ENCODE results near the gene DPYD.
"Not testable (repeated sequence)": the region's sequence is repeated elsewhere in the genome, so short reads cannot be mapped to it uniquely, and the experiment has no call there.

DPYD gene

DNA sequence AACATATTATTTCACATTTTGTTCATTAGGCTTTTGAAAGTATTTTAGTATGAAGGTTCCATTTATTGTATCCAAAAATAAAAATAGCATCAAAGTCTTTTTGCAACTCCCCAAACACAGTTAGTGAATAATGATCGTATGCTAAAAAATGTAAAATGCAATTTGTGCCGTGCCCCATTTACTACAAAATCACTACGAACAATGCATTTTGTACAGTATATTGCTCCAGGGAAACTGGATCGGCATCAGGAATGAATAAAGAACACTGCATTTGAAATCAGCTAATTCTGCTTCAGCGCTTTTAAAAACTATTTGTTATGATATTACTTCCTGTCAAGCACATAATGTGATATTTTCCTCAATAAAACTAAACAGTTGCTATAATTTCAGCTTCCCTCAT lies 547.8 kb downstream of the DPYD start:
- DNase-seq (ENCODE audit: low spot score), result no peak

DNA sequence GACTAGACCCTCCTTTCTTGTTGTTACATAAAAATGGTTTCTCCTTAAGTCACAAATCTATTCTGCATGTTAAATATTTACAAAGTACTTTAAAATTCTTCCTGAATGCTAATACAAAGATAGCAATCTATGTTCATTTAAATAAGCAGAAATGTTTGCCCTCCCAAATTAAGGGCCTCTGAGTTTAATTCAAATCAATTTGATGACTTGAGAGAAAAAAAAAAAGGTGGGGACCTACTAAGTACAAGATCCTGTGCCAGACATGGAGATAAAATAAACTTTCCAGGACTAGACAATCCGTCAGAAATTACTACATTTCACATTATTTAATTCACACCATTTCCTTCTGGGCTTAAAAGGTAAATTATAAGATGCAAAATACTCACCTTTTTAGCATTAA lies 548.3 kb downstream of the DPYD start:
- no peak for DNase-seq (ENCODE audit: low spot score)

DNA sequence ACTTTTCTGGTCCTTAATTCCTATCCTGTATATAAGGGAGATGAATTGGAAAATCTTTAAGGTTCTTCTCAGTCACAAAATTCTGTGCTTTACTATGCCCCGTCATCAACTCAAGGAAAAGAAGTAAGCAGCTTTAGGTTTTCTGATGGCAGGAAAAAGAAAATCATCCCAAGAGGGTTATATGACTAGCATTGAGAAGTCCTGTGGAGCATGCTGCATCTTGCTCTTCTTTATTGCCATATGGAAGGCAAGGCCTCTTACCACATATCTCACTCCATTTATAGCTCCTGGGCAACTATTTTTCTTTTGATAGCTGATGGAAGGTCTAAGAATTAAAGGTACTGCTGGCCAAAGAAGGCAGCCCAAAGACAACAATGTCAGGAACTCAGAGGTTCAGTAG lies 552.5 kb downstream of the DPYD start:
- DNase-seq (ENCODE audit: low spot score), result no peak

DNA sequence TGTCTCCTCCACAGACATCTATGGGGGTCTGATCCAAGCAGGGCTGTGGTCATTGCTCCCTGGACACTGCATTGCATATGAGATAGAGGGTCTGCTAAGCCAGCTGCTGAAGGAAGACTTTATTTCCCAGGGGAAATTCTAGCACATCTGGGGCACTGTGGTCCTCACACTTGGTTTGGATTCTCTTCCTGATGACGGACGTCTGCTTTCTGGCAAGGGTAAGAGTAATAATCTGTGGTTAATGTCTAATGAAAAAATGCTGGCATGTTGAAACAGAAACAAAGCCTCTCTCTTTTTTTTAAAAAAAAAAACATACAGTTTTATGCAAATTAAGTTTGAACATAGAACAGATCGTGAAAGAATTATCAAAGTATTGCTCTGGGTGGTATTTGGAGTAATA lies 553.9 kb downstream of the DPYD start:
- DNase-seq (ENCODE audit: low spot score), result no peak

DNA sequence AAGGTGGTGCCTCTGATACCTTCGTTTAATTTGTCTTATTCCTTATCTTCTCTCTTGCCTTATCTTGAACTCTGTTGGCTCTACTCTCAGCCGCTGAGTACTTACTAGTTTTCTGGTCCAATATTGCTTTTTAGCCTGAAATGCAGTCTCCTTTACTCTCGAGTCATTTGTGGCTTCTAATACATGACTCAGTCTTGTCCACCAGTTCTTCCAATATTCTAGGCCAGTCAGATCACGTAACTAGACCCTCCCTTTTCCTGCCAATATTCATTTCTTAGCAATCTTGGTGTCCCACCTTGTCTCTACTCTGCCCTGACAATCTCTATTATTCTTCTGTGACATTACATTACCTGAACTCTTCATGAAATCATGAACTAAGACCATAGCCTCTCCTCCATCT lies 555.8 kb downstream of the DPYD start:
- DNase-seq (ENCODE audit: low spot score), result no peak

DNA sequence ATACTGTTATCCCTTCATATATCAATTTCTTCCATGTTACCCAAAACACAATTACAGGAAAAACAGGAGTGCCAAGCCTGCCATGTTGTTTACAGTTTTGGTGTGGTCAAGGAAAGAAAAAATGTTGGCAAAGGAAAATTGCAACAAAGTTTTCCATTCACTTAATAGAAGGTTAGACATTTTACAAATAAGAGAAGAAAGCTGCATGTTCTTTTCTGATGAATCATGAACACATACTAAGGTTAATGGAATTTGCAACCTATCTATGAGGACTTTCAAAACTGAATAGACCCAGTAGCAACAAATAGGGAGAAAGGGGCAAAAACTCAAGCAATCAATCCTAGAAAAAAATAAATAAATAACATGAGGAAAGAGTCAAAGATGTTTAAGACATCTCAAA lies 556.7 kb downstream of the DPYD start:
- no peak for DNase-seq (ENCODE audit: low spot score)

DNA sequence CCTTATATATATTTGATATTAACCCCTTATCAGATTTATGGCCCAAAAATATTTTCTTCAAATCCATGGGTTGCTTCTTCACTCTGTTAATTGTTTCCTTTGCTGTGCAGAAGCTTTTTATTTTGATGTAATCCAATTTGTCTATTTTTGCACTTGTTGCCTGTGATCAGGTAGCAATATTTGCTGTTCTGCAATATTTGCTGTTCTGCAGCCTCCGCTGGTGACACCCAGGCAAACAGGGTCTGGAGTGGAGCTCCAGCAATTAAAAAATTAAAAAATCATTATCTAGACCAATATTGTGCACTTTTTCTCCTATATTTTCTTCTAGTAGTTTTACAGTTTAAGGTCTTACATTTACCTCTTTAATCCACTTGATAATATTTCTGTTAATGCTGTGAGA lies 564.5 kb downstream of the DPYD start:
- no peak for DNase-seq (ENCODE audit: low spot score)

DNA sequence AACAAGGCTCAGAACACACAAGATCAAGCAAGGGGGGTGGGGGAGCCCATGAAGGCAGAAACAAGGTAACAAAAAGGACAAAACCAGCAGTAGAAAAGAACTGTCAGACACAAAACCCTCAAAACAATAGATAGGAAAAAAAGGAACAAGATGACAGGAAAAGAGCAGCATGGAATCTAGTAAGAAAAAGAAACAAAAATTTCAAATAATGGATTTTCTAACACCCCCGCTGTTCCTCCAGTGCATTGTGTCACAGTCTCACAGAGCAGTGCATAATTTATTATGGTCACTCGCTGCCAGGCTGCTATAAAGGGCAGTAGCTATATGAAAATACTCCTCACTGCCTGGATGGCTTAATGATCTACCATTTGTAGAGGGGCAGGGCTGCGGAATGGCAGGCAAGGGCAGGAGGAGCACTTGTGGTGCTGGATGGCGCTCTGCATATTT lies 567.9 kb downstream of the DPYD start:
- DNase-seq (ENCODE audit: low spot score), result no peak

DNA sequence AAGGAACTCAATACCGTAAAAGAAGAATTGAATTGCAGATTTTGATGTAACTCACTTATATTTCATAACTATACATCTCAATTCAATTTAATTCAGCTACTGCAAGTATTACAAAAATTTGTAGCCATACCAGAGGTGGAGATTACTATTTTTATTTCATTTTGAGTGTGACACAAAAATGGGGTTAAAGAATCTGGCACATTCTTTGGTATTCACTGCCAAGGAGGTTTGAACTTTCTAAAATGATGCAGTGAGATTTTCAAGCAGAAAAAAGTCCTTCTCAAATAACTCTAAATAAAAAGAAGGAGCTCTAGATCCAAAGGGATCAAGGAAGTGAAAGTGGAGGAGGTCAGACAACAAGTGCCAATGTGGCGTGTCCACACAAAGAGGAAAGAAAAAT lies 569.0 kb downstream of the DPYD start:
- no peak for DNase-seq (ENCODE audit: low spot score)

DNA sequence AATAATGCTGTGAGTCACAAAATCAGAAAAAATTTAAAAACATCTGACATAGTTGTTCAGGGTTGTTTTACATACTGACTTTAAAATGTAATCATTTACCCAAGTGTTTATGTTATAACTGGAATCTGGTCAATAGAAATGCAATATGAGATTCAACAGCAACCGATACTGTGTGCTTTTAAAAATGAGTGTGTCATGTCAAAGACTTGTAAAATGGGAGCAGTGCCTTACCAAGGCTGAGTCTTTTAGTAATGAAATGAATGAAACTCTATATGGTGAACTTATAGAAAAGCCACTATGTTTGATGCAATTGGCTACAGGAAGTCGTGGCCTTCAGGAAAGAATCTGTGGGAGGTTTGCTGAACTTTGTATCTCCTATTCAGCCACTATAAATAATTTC lies 570.2 kb downstream of the DPYD start:
- no peak for DNase-seq (ENCODE audit: low spot score)

DNA sequence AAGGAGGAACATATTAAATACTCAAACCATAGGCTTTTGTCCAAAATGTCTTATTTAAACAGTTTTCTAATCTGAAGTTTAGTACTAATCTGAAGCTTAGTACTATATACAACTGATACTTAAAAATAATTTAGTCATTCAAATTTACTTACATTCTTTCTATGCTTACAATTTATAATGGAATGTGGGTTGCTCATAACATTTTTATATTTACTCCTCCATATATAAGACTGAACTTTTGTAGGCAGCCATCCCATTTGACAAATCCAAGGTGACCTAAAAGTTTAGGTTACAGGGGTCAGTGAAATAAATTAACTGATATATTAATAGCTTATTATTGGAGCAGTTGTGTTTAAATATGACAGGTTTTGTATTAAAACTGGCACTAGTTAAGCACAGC lies 570.6 kb downstream of the DPYD start:
- DNase-seq (ENCODE audit: low spot score), result no peak

DNA sequence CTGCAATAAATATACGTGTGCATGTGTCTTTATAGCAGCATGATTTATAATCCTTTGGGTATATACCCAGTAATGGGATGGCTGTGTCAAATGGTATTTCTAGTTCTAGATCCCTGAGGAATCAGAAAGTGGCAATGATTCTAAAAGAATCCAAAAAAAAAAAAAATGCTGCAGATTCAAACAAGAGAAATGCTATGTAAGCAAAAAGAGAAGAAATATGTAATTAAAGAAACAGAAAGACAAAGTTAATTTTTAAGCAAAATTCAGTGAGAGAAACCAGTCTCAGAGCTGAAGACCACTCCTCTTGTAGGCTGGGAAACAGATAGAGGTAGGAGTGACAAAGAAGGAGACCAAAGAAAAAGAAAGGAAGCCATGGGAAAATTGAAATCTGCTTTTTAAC lies 571.0 kb downstream of the DPYD start:
- not testable (repeated sequence) for DNase-seq (ENCODE audit: low spot score)

DNA sequence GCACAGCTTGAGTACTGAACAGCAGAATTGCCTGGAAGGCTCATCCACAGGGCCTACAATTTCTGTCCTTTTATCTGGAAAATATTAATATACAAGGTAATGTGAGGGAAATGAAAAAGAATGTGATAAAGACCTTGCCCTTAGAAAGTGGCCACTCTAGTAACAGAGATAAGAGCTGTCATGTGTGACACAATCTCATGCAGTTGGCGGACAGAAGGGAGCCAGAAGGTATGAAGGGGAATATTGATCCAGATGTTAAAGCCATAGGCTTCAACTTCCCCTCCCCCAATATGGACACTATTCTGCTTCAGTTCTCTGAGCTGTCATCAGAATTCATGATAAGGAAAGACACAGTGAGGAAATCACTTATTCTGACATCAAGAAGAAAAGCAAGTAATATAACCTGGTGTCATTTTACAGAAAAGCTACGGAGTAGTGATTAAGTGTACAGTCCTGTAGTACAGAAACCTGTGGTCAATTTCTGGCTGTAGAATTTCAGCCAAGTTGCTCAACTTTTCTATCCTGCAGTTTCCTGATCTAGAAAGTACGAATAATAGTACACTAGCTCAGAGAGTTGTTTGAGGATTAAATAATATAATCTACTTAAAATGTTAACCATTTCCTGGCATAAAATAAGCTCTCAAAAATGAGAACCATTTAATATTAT lies 572.1 kb downstream of the DPYD start:
- peak; percentile 5 for DNase-seq (ENCODE audit: low spot score)

DNA sequence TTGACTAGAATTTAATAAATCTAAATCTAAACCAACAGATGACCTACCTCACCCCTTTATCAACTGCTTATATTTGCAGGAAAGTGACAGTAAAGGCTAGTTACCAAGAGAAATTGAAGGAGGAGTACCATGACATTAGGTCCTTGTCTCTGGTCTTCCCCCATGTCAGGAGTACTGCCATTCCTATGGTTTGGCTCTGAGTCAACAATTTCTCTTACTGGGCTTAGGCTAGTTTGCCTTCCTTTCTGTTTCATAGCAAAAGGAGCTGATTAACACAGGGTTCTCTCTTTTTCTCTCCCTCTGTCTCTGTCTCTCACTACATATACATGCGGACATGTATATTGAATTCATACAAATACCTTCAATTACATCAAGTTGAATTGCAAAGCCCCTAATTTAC lies 579.9 kb downstream of the DPYD start:
- no peak for DNase-seq (ENCODE audit: low spot score)

DNA sequence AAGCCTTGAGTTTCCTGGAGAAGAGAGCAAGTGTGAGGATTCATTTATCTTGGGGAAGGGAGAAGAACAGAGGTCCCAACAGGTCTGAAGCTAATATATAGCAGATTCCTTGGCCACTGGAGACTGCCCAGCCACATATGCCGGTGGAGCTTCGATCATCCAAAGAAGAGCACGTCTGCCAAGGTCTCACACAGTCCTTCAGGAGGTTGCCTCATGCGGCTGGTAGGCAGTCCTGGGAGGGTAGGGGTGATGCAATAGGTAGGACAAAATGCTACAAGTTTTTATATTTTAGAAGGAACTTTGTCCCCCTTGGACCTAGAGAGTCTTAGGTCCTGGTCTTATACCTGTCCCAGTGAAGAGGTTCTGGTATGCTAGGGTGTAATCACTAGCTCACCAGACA lies 582.5 kb downstream of the DPYD start:
- no peak for DNase-seq (ENCODE audit: low spot score)

DNA sequence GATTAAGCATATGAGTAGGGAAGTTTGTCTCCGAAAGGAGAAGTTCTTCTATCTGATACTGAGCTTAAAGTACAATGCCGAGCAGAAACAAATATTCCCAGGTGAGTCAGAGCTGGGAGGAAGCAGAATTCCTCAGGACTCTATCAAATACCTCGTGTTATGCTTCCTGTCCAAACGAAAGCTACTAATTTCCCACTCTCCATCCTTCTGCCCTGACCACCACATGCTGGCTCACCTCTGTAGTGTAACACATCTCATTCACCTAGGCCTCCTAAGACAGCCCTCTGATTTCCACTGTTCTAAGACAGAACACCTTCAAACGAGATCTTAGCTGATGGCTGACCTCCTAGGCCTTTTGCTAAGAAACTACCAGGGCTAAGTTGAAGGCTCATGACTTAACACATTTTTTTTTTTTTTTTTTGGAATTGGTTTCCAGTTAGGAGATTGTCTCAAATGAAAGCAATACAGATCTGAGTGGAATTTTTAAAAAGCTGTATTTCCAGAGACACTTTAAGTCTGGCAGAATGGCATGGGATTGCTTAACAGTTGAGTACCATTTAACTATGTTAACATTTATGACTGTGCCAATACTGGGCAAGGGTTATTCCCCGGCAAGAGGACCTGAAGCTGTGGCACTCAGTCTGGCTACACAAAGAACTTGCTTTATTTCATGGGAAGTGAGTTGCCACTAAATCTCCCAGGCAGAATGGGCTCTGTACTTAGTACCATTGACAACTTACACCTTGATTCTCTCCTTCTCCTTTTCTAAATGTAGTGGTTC lies 583.4 kb downstream of the DPYD start:
- DNase-seq (ENCODE audit: low spot score), result no peak

DNA sequence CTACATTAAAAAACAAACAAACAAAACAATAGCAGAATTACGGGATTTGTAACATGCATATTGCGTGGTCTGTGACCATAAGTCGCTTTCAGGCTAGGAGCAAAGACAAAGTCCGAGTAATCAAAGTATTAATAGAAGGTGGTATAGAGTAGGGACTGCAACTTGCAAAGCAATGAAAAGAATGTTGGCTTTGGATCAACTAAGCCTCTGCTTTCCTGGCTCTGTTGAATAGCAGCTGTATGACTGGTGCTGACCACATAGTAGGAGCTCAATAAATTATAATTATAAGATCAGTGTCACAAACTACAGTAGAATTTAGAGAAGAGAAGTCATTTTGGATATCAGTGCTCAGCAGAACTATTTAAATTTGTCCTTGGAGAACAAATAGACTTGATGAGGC lies 586.4 kb downstream of the DPYD start:
- DNase-seq (ENCODE audit: low spot score), result no peak

DNA sequence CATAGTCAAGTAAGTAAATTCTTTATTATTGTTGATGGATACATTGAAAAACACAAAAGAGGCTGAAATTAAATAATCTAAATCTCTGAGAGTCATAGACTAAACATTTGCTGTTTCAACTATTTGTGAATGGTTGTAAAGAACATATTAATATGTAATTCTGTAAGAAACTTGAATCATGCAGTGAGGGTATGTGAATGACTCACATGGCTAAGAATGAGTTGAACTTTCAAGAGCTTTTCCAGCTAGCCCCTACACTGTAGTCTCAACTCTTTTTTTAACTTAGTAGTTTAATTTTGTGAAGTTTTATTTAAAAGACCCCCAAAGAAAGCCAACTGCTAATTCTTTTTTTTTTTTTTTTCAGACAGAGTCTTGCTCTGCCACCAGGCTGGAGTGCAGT lies 588.1 kb downstream of the DPYD start:
- DNase-seq (ENCODE audit: low spot score), result no peak

DNA sequence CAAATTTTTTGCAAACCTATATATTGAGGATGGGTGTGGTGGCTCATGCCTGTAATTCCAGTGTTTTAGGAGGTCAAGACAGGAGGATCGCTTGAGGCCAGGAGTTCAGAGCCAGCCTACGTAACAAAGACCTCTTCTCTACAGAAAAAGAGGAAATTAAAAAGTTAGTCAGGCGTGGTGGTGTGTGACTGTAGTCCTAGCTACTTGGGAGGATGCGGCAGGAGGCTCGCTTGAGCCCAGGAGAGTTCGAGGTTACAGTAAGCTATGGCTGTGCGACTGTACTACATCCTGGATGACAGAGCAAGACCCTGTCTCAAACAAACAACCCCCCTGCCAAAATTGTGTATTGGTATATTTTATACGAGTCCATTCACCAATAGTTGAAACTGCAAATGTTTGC lies 589.7 kb downstream of the DPYD start:
- no peak for DNase-seq (ENCODE audit: low spot score)

DNA sequence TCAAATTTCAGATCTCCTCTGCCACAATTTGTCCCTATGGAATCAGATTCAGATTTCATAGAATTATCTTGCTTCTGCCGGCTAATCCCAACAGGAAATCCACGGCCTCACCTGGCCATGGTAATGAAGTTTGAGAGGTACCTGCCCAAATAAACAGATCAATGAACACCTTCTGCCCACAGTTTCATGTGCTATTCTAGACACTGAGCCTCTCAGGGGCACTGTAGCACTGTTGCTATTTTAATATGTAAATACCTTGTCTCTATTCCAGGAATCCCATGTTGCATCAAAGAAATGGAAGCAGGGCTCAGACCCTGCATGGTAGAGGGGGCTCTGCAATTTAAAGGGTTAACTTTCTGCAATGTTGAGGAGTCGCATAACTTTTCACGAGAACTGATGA lies 606.1 kb downstream of the DPYD start:
- no peak for DNase-seq (ENCODE audit: low spot score)

DNA sequence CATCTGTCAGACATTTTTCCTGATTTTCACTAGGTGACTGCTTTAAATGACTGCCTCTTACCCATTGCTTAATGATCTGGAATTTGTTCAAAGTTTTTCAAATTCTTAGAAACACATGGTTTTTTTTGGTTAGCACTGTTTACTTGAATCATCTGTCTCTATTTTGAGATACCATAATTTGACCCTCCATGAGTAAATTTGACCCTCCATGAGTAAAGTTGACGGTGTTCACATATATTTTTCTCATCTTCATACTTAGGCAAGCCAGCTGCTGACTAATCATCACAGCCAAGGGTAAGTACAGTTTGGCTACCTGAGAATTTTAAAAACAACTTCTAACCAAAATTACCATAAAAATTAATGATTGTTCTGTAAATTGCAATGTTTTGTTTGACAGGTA lies 612.7 kb downstream of the DPYD start:
- DNase-seq (ENCODE audit: low spot score), result no peak

DNA sequence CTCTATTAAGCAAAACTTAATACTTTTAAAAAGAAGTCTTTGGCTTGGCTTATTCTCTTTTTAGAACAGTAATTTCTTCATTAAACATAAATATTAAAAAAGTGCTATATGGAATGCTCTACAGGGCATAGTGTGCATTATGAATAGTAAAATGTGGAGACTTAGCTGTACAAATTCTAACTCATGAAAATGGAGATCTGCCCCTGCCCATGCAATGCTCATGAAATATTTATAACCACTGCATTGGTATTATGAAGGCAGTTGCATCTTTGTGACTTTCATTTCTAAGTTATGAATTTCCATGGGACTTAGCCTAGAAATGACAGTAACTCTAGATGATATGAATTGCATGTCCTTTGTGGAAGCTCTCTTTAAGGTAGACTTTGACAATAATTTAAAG lies 613.3 kb downstream of the DPYD start:
- no peak for DNase-seq (ENCODE audit: low spot score)

DNA sequence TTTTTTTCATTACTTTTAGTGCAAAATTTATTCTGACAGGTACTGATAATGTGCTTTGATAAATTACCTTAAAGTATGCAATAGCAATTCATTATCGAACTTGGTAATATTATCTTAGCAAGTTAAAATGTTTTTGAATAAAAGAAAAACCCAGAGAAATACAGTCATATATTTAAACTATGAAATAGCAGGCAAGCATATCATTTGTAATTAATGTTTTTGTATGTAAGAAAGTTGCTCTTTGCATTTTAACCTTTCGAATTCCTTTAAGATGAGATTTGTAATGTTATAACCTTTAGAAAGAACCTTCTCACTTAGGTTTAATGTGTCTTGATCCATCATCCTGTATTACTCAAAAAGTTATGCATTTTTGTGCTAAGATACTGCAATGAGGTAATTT lies 613.7 kb downstream of the DPYD start:
- DNase-seq (ENCODE audit: low spot score), result no peak

DNA sequence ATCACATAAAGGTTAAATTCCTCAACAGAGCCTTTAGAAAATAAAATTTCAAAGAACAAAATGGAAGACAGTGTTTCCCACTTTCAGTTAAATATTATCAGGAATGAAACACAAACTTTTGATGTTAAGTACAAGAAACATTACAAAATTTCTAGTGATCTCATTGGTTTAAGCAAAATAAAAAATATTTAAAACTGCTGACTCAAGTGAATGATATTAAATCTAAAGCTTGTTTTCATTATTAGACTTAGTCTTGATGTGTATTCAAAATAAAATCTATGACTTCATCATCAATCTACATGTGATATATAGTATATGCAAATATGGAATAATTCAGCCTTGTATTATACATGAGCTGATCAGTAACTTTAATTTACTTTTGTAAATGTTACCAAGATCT lies 614.3 kb downstream of the DPYD start:
- DNase-seq (ENCODE audit: low spot score), result no peak
